HepG2 (cell line): Measurements from ENCODE around the gene HTRA1. TPM values are rescaled to one million over a fixed set of nuclear protein-coding genes. Genes with fewer than 3 reads are reported as not detected.

ENCODE experiments used
- ATAC-seq: fragments of 200-7000 bp; cut with Tn5 transposase; 3 replicates; pipeline ENCODE4 v1.9.1; 2020; ENCODE audit warnings: mild to moderate bottlenecking, moderate library complexity
- BruUV-seq: library from RNA; stranded (reverse); fragments of 400-500 nt; replicated peaks from 2 replicates; lab custom pipeline; 2021; lab: Mats Ljungman, UMichigan
- CTCF ChIA-PET: fragments of 300-600 bp; formaldehyde crosslinking; extraction: SDS; loops from one replicate; lab custom pipeline; 2021; ENCODE audit warnings: low total read pairs, inconsistent platforms, low intra/inter-chr PET ratio; lab: Yijun Ruan, JAX
- POLR2A ChIA-PET: fragments of 350-600 bp; sonication (Branson Sonifier 250); formaldehyde crosslinking; loops from one replicate; lab custom pipeline; 2020; ENCODE audit warnings: antibody characterized with exemption, inconsistent platforms; lab: Yijun Ruan, JAX
- DNase-seq: peaks from one replicate; pipeline ENCODE4 v3.0.0-alpha.2; 2015; ENCODE audit warnings: low spot score
- FAIRE-seq: peaks from 3 replicates; lab custom pipeline; 2011; peaks lifted over from hg19 to GRCh38; lab: Jason Lieb, UNC
- H2AFZ ChIP-seq: one replicate; pipeline ENCODE4 v1.6.1; 2011; ENCODE audit warnings: low read length, inconsistent platforms
- H3K27ac ChIP-seq: fragments of 300-600 bp; 3 replicates; pipeline ENCODE4 v1.8.0; 2011; ENCODE audit warnings: mixed run types, mild to moderate bottlenecking, mixed read lengths, low read length, inconsistent platforms; ENCODE audit not compliant: insufficient read depth; ENCODE audit errors: extremely low read length
- H3K27me3 ChIP-seq, 2 experiments: fragments of 200-600 bp in 1 of 2; 2 replicates in 1 of 2; 3 replicates in 1 of 2; pipeline versions ENCODE4 v1.6.0 to v1.8.0; 2011; ENCODE audit warnings: low read length in 2 of 2, mild to moderate bottlenecking in 2 of 2, moderate library complexity in 2 of 2, inconsistent platforms in 1 of 2; ENCODE audit not compliant: insufficient read depth in 2 of 2, control insufficient read depth in 1 of 2
- H3K36me3 ChIP-seq, 2 experiments: fragments of 200-600 bp in 1 of 2; replicated peaks in 1 of 2; 2 replicates in 1 of 2; 3 replicates in 1 of 2; pipeline versions ENCODE4 v1.5.1 to v1.8.0; 2011; ENCODE audit warnings: low read length in 2 of 2, inconsistent platforms in 1 of 2; ENCODE audit not compliant: insufficient read depth in 2 of 2, control insufficient read depth in 1 of 2
- H3K4me1 ChIP-seq: 2 replicates; pipeline ENCODE4 v1.5.1; 2012; ENCODE audit warnings: low read length, inconsistent platforms; ENCODE audit not compliant: insufficient read depth
- H3K4me2 ChIP-seq: 2 replicates; pipeline ENCODE4 v1.6.0; 2011; ENCODE audit warnings: low read depth, low read length, inconsistent platforms
- H3K4me3 ChIP-seq, 3 experiments: fragments of 200-600 bp in 1 of 3; sonication (generic), shearing (Covaris generic) in 1 of 3; replicated peaks in 1 of 3; 2 replicates each; pipeline ENCODE4 v1.5.1; 2011 to 2016; ENCODE audit warnings: low read length in 3 of 3, inconsistent platforms in 2 of 3, low read depth in 2 of 3, mild to moderate bottlenecking in 2 of 3, control low read depth in 1 of 3, mixed read lengths in 1 of 3; ENCODE audit not compliant: insufficient read depth in 1 of 3
- H3K79me2 ChIP-seq: one replicate; pipeline ENCODE4 v1.6.1; 2011; ENCODE audit warnings: low read length, inconsistent platforms; ENCODE audit not compliant: insufficient read depth
- H3K9ac ChIP-seq: 2 replicates; pipeline ENCODE4 v1.6.0; 2011; ENCODE audit warnings: mild to moderate bottlenecking, low read depth, low read length, inconsistent platforms; ENCODE audit not compliant: insufficient read depth
- H3K9me3 ChIP-seq: 2 replicates; pipeline ENCODE4 v1.5.1; 2012; ENCODE audit warnings: mild to moderate bottlenecking, low read length
- H4K20me1 ChIP-seq: 2 replicates; pipeline ENCODE4 v1.6.0; 2011; ENCODE audit warnings: inconsistent platforms, mild to moderate bottlenecking, low read length, moderate library complexity; ENCODE audit not compliant: insufficient read depth
- AGO1 ChIP-seq: fragments of 200-400 bp; formaldehyde crosslinking; IDR thresholded peaks from 2 replicates; pipeline ENCODE4 v1.6.1; 2017; ENCODE audit warnings: mild to moderate bottlenecking, low read depth, low read length, moderate library complexity; ENCODE audit not compliant: poor library complexity, severe bottlenecking
- FOXA3 ChIP-seq: IDR thresholded peaks from 2 replicates; pipeline ENCODE4 v1.6.1; 2016; ENCODE audit warnings: missing genetic modification reagents, missing compliant biosample characterization
- IKZF5 ChIP-seq: IDR thresholded peaks from 2 replicates; pipeline ENCODE4 v1.6.1; 2018; ENCODE audit warnings: missing genetic modification reagents, mild to moderate bottlenecking, missing compliant biosample characterization
- MLX ChIP-seq: IDR thresholded peaks from 2 replicates; pipeline ENCODE4 v1.6.1; 2016
- NFRKB ChIP-seq: fragments of 450-650 bp; IDR thresholded peaks from 2 replicates; pipeline ENCODE4 v1.6.1; 2017
- PBX2 ChIP-seq: IDR thresholded peaks from 2 replicates; pipeline ENCODE4 v1.6.1; 2016; ENCODE audit warnings: control low read depth
- PITX1 ChIP-seq: sonication (generic); formaldehyde crosslinking; IDR thresholded peaks from 2 replicates; pipeline ENCODE4 v1.5.1; 2020; ENCODE audit warnings: mild to moderate bottlenecking, missing genetic modification reagents
- PPARG ChIP-seq: conservative IDR thresholded peaks from 2 replicates; pipeline ENCODE4 v1.6.1; 2016; ENCODE audit warnings: missing biosample characterization, missing genetic modification reagents
- SSRP1 ChIP-seq: IDR thresholded peaks from 2 replicates; pipeline ENCODE4 v1.6.1; 2016; ENCODE audit warnings: control low read depth
- ZBTB34 ChIP-seq: sonication (generic); formaldehyde crosslinking; IDR thresholded peaks from 2 replicates; pipeline ENCODE4 v1.8.0; 2022; ENCODE audit warnings: mild to moderate bottlenecking, missing genetic modification reagents
- ZNF33B ChIP-seq: sonication (generic); formaldehyde crosslinking; IDR thresholded peaks from 2 replicates; pipeline ENCODE4 v1.5.1; 2020; ENCODE audit warnings: mild to moderate bottlenecking, missing genetic modification reagents
- ZNF547 ChIP-seq: sonication (generic); formaldehyde crosslinking; IDR thresholded peaks from 2 replicates; pipeline ENCODE4 v1.5.1; 2020; ENCODE audit warnings: mild to moderate bottlenecking, missing genetic modification reagents
- ZNF616 ChIP-seq: sonication (generic); formaldehyde crosslinking; IDR thresholded peaks from 2 replicates; pipeline ENCODE4 v1.5.0; 2020; ENCODE audit warnings: low read depth, mild to moderate bottlenecking, missing genetic modification reagents
- ZNF747 ChIP-seq: sonication (generic); formaldehyde crosslinking; IDR thresholded peaks from 2 replicates; pipeline ENCODE4 v1.8.1; 2023; ENCODE audit warnings: missing genetic modification reagents, mild to moderate bottlenecking, borderline replicate concordance
- in situ Hi-C: cut with HindIII; loops from 2 replicates; pipeline ENCODE4 v1.10.0; 2017; ENCODE audit warnings: low pct_unique_long_range_greater_than_20kb; ENCODE audit not compliant: extremely low pct_ligation_motif_present
- intact Hi-C: fragments of 100-400 bp; cut with micrococcal nuclease; formaldehyde crosslinking; loops from one replicate; pipeline ENCODE4 v1.10.0; 2022; ENCODE audit not compliant: unreplicated experiment
- polyA plus RNA-seq, 8 experiments: library from polyadenylated mRNA; depleted of rRNA in 3 of 8; stranded (reverse) in 7 of 8; unstranded in 1 of 8; fragments of >200 nt; fragmentation: Illumina TruSeq in 4 of 8; extraction: Trizol in 4 of 8; gene quantifications; 2 replicates each; pipeline versions ENCODE4 v1.2.1 to v1.2.3, GENCODE V29; 2011 to 2016; ENCODE audit warnings: low read depth in 4 of 8, missing spikeins in 1 of 8, mixed read lengths in 1 of 8; ENCODE audit not compliant: insufficient read depth in 1 of 8
- total RNA-seq, 5 experiments: library from RNA; depleted of rRNA; stranded (reverse); fragments of >200 nt; fragmentation: Illumina TruSeq; extraction: Trizol; gene quantifications; 2 replicates each; pipeline ENCODE4 v1.2.3, GENCODE V29; 2016; ENCODE audit warnings: low read depth in 1 of 5
- TF ChIP-seq, protein P1 (sequence below): sonication (generic); formaldehyde crosslinking; IDR thresholded peaks from 2 replicates; pipeline ENCODE4 v1.8.0; 2023; ENCODE audit warnings: mild to moderate bottlenecking, missing genetic modification reagents
- TF ChIP-seq, protein P2 (sequence below): sonication (generic); formaldehyde crosslinking; IDR thresholded peaks from 2 replicates; pipeline ENCODE4 v1.5.1; 2020; ENCODE audit warnings: mild to moderate bottlenecking, missing genetic modification reagents, moderate library complexity

HTRA1 gene
- total and polyA plus RNA-seq, 2 of the 13 experiments (the other 11 are each of a cell fraction or from before 2014, with no cell fraction given), result 0.11 to 0.40 TPM

GRCh38 chr10:122561792-122562191 lies 100.4 kb downstream of the HTRA1 start:
- intact Hi-C loops, result loop anchor here (10.0 kb wide), 1 partner anchor 117 kb away; no protein-coding TSS in a partner anchor
- Histone ChIP-seq H3K9me3 (no peaks in the 10 kb centered on the region), H2AFZ (no peak overlapping the region), H3K4me3 (no peak overlapping the region), H4K20me1 (no peaks in the 10 kb centered on the region), H3K4me2 (no peak overlapping the region), H3K36me3 (no peaks in the 10 kb centered on the region)
- ATAC-seq (no peak), DNase-seq (no peak), FAIRE-seq (no peak)
- CTCF ChIA-PET, result no interaction called here
- no TSS peak for BruUV-seq
- POLR2A ChIA-PET, result no interaction called here
- TF ChIP-seq PITX1, result no peak
- no peak for TF ChIP-seq FOXA3 (CRISPR knock-in tag)
- TF ChIP-seq, protein P1, sequence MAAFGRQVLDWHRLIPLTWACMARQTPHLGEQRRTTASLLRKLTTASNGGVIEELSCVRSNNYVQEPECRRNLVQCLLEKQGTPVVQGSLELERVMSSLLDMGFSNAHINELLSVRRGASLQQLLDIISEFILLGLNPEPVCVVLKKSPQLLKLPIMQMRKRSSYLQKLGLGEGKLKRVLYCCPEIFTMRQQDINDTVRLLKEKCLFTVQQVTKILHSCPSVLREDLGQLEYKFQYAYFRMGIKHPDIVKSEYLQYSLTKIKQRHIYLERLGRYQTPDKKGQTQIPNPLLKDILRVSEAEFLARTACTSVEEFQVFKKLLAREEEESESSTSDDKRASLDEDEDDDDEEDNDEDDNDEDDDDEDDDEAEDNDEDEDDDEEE, result no peak
- TF ChIP-seq ZNF33B (CRISPR knock-in tag), result no peak
- TF ChIP-seq, protein P2, sequence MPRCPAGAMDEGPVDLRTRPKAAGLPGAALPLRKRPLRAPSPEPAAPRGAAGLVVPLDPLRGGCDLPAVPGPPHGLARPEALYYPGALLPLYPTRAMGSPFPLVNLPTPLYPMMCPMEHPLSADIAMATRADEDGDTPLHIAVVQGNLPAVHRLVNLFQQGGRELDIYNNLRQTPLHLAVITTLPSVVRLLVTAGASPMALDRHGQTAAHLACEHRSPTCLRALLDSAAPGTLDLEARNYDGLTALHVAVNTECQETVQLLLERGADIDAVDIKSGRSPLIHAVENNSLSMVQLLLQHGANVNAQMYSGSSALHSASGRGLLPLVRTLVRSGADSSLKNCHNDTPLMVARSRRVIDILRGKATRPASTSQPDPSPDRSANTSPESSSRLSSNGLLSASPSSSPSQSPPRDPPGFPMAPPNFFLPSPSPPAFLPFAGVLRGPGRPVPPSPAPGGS (CRISPR knock-in tag), result no peak
- TF ChIP-seq ZNF616, result no peak
- no peak for TF ChIP-seq NFRKB
- TF ChIP-seq AGO1, result no peak
- no peak for TF ChIP-seq IKZF5 (CRISPR knock-in tag)
- TF ChIP-seq PBX2 (CRISPR knock-in tag), result no peak
- no peak for TF ChIP-seq ZBTB34 (CRISPR knock-in tag)
- no peak for TF ChIP-seq MLX
- no peak for TF ChIP-seq ZNF547 (CRISPR knock-in tag)
- TF ChIP-seq PPARG (CRISPR knock-in tag), result no peak
- TF ChIP-seq ZNF747 (CRISPR knock-in tag), result no peak
- TF ChIP-seq SSRP1, result no peak
- TF ChIP-seq, all 625 proteins: peak for 0
- Histone ChIP-seq H3K27ac (no peak overlapping the region), H3K9ac (no peak overlapping the region), H3K79me2 (no peaks in the 10 kb centered on the region), H3K4me1 (no peaks in the 10 kb centered on the region), H3K27me3 (peaks cover 0 to 9% of the 10 kb centered on the region in 2 experiments; a peak in 3 of 5 replicates)
- in situ Hi-C loops, result no loop called here
